Superior temporal gyrus (tissue), 1 donor: ENCODE data around the gene ITGAE.

Experiments used
- DNase-seq: peaks from one replicate; pipeline ENCODE4 v3.0.0-alpha.2; 2016; ENCODE audit errors: extremely low spot score

ITGAE gene

GRCh38 chr17:3668279-3669084, 132.5 kb downstream of the ITGAE start, which contains the start of the genes EMC6 and TAX1BP3:
Gene EMC6 (plus strand): TSS chr17:3668812. CDS start chr17:3669147, 335 bp downstream.
Gene TAX1BP3 (minus strand): TSS chr17:3668578. CDS start chr17:3668526, 52 bp downstream.
- DNase-seq: peak; percentile 98

GRCh38 chr17:3667366-3668278, 133.4 kb downstream of the ITGAE start:
- peak; percentile 28 for DNase-seq

- DNase-seq: no peak
Observed at GRCh38 chr17:3666516-3666915, 134.5 kb downstream of the ITGAE start.

- peak; percentile 55 for DNase-seq
Observed at GRCh38 chr17:3665834-3666233, 135.2 kb downstream of the ITGAE start.
